ENCODE results near the gene LRRTM4.

GRCh38 chr2:76867854-76868253, 654.3 kb downstream of the LRRTM4 start:
- no peak for TF ChIP-seq CTCF (conservative IDR thresholded peaks at IDR 0.05; ENCODE audit: low read length)
- TF ChIP-seq EZH2phosphoT487 (IDR thresholded peaks at IDR 0.05; ENCODE audit: borderline replicate concordance, low read depth, low read length) = no peak
